ENCODE data around the gene TRIM29.

Gene TRIM29

GRCh38 chr11:120121336-120121735, 16.6 kb downstream of the TRIM29 start:
- H3K9me2 ChIP-seq (replicated peaks; ENCODE audit: control insufficient read depth, low read length) = no peaks in the 10 kb centered on the region
- H3K4me2 ChIP-seq (ENCODE audit: low read length) = no peak overlapping the region
- H3F3A ChIP-seq (ENCODE audit: control insufficient read depth, insufficient read depth) = no peaks in the 10 kb centered on the region
- no peaks in the 10 kb centered on the region for H3K79me2 ChIP-seq (ENCODE audit: control insufficient read depth, low read length)
- H3K27ac ChIP-seq (ENCODE audit: low read depth, low read length) = no peak overlapping the region
- H3K9me3 ChIP-seq (ENCODE audit: control insufficient read depth, insufficient read depth, low read length) = no peaks in the 10 kb centered on the region
- H3K4me3 ChIP-seq (ENCODE audit: low read length) = no peak overlapping the region
- H4K20me1 ChIP-seq (ENCODE audit: control insufficient read depth, insufficient read depth, low read depth, low read length) = no peaks in the 10 kb centered on the region
- no peaks in the 10 kb centered on the region for H3K36me3 ChIP-seq (ENCODE audit: control insufficient read depth, low read length)
- no peaks in the 10 kb centered on the region for H3K27me3 ChIP-seq (ENCODE audit: control insufficient read depth, low read length)
- H3K4me1 ChIP-seq (ENCODE audit: control insufficient read depth, low read length) = no peaks in the 10 kb centered on the region
- TF ChIP-seq EZH2phosphoT487 (IDR thresholded peaks at IDR 0.05; ENCODE audit: borderline replicate concordance, low read length) = no peak
- TF ChIP-seq CTCF (IDR thresholded peaks at IDR 0.05; ENCODE audit: low read depth, low read length, poor library complexity, severe bottlenecking) = no peak

GRCh38 chr11:120120805-120121335, 17.0 kb downstream of the TRIM29 start:
- no peak overlapping the region for H3K4me2 ChIP-seq (ENCODE audit: low read length)
- no peak overlapping the region for H3K27ac ChIP-seq (ENCODE audit: low read depth, low read length)

GRCh38 chr11:120119121-120119520, 18.8 kb downstream of the TRIM29 start:
- TF ChIP-seq EZH2phosphoT487 (IDR thresholded peaks at IDR 0.05; ENCODE audit: borderline replicate concordance, low read length) (no peak), CTCF (IDR thresholded peaks at IDR 0.05; ENCODE audit: low read depth, low read length, poor library complexity, severe bottlenecking) (no peak)
- Histone ChIP-seq H3K9me3 (ENCODE audit: control insufficient read depth, insufficient read depth, low read length) (no peaks in the 10 kb centered on the region), H3K79me2 (ENCODE audit: control insufficient read depth, low read length) (no peaks in the 10 kb centered on the region), H3K9me2 (replicated peaks; ENCODE audit: control insufficient read depth, low read length) (no peaks in the 10 kb centered on the region), H3K27me3 (ENCODE audit: control insufficient read depth, low read length) (no peaks in the 10 kb centered on the region), H4K20me1 (ENCODE audit: control insufficient read depth, insufficient read depth, low read depth, low read length) (no peaks in the 10 kb centered on the region), H3K4me2 (ENCODE audit: low read length) (no peak overlapping the region), H3K4me1 (ENCODE audit: control insufficient read depth, low read length) (no peaks in the 10 kb centered on the region), H3K27ac (ENCODE audit: low read depth, low read length) (no peak overlapping the region), H3K4me3 (ENCODE audit: low read length) (no peak overlapping the region), H3K36me3 (ENCODE audit: control insufficient read depth, low read length) (no peaks in the 10 kb centered on the region), H3F3A (ENCODE audit: control insufficient read depth, insufficient read depth) (no peaks in the 10 kb centered on the region)

More at GRCh38 chr11:120120805-120121335, 17.0 kb downstream of the TRIM29 start:
- H3K4me3 ChIP-seq (ENCODE audit: low read length) = no peak overlapping the region
- no peaks in the 10 kb centered on the region for H3K36me3 ChIP-seq (ENCODE audit: control insufficient read depth, low read length)
- H3K9me3 ChIP-seq (ENCODE audit: control insufficient read depth, insufficient read depth, low read length) = no peaks in the 10 kb centered on the region
- H3K27me3 ChIP-seq (ENCODE audit: control insufficient read depth, low read length) = no peaks in the 10 kb centered on the region
- TF ChIP-seq EZH2phosphoT487 (IDR thresholded peaks at IDR 0.05; ENCODE audit: borderline replicate concordance, low read length) = no peak
- no peak for TF ChIP-seq CTCF (IDR thresholded peaks at IDR 0.05; ENCODE audit: low read depth, low read length, poor library complexity, severe bottlenecking)
- no peaks in the 10 kb centered on the region for H3K9me2 ChIP-seq (replicated peaks; ENCODE audit: control insufficient read depth, low read length)
- H3F3A ChIP-seq (ENCODE audit: control insufficient read depth, insufficient read depth) = no peaks in the 10 kb centered on the region
- no peaks in the 10 kb centered on the region for H3K4me1 ChIP-seq (ENCODE audit: control insufficient read depth, low read length)
- no peaks in the 10 kb centered on the region for H4K20me1 ChIP-seq (ENCODE audit: control insufficient read depth, insufficient read depth, low read depth, low read length)
- no peaks in the 10 kb centered on the region for H3K79me2 ChIP-seq (ENCODE audit: control insufficient read depth, low read length)

Measured in DOHH2 (cell line).